Activated naive CD4-positive, alpha-beta T cell treated with anti-CD3 and anti-CD28 coated beads, Interleukin-2, amount 50 U/mL, for 24 hours (primary cell): ENCODE data around the gene C16orf74.

Experiments used
- H3K27ac Mint-ChIP-seq: one replicate; pipeline ENCODE4 v1.8.0; 2021; ENCODE audit warnings: mild to moderate bottlenecking, mixed read lengths
- H3K27me3 Mint-ChIP-seq: one replicate; pipeline ENCODE4 v1.8.0; 2021; ENCODE audit warnings: mixed read lengths
- H3K36me3 Mint-ChIP-seq: one replicate; pipeline ENCODE4 v1.8.0; 2021; ENCODE audit warnings: mixed read lengths
- H3K4me1 Mint-ChIP-seq: one replicate; pipeline ENCODE4 v1.8.0; 2021; ENCODE audit warnings: mixed read lengths
- H3K4me3 Mint-ChIP-seq: one replicate; pipeline ENCODE4 v1.8.0; 2021; ENCODE audit warnings: mild to moderate bottlenecking, mixed read lengths
- H3K9me3 Mint-ChIP-seq: one replicate; pipeline ENCODE4 v1.8.0; 2021; ENCODE audit warnings: mixed read lengths

C16orf74 gene

DNA sequence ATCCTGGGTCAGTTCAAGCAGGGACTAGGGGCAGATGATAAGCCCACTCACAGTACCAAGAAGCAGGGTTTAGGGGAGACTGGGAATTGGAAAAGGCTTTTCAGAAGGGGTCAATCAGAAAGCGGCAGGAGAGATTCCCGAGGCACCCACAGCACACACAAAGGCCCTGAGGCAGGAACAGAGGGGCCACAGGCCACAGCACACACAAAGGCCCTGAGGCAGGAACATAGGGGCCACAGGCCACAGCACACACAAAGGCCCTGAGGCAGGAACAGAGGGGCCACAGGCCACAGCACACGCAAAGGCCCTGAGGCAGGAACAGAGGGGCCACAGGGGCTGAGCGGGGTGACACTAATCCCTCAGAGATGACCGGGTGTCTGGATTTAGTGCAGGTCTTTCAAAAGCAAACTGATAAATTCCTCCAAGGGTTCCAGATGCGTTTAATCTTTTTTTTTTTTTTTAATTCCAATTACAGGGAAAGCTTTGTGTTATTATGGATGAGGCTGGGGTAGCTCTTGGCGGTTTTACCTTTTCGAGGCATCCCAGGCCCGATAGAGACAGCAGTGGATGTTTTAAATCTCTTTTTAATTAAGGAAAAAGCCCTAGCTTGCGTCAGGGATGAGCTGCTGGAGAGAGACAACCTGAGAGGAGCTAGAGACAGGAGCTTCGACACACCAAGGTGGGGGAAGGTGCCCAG lies 31.1 kb downstream of the C16orf74 start:
- H3K4me3 Mint-ChIP-seq, result no peak overlapping the region
- H3K4me1 Mint-ChIP-seq, result peaks cover 16% of the 10 kb centered on the region
- no peaks in the 10 kb centered on the region for H3K36me3 Mint-ChIP-seq
- no peaks in the 10 kb centered on the region for H3K27me3 Mint-ChIP-seq
- no peak overlapping the region for H3K27ac Mint-ChIP-seq
- no peaks in the 10 kb centered on the region for H3K9me3 Mint-ChIP-seq

DNA sequence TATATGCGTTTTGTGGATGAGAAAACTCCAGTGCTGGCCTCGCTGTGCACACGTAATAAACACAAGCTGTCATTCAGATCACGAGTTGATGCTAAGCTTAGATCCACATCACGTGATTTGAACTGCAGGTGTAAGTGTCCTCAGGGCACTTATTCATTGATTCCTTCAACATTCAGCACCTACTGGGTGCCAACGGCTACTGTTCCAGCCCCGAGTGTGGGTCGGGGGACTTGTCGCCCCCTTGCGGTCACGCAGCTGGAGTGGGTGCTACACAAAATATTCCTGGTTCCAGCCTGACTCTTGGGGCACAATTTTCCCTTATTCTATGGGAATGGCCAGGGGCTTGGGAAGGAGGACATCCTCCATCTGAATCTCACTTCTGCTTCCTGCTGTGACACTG lies 32.2 kb downstream of the C16orf74 start:
- H3K27me3 Mint-ChIP-seq, result no peaks in the 10 kb centered on the region
- no peaks in the 10 kb centered on the region for H3K9me3 Mint-ChIP-seq
- peaks cover 16% of the 10 kb centered on the region for H3K4me1 Mint-ChIP-seq
- no peak overlapping the region for H3K4me3 Mint-ChIP-seq
- no peaks in the 10 kb centered on the region for H3K36me3 Mint-ChIP-seq
- H3K27ac Mint-ChIP-seq, result no peak overlapping the region

DNA sequence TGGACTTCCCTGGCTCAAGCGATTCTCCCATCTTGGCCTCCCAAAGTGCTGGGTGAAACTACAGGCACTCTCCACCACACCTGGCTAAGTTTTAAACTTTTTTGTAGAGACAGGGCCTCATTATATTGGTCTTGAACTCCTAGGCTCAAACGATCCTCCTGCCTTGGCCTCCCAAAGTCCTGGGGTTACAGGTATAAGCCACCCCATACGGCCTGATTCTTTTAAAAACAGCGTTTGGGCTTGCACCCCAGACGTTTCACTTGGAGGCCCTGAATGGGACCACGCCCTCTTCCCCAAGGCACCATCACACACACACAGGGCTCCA lies 32.8 kb downstream of the C16orf74 start:
- H3K4me3 Mint-ChIP-seq, result no peak overlapping the region
- H3K9me3 Mint-ChIP-seq, result no peaks in the 10 kb centered on the region
- H3K27ac Mint-ChIP-seq, result no peak overlapping the region
- H3K27me3 Mint-ChIP-seq, result no peaks in the 10 kb centered on the region
- peaks cover 16% of the 10 kb centered on the region for H3K4me1 Mint-ChIP-seq
- peaks cover 1% of the 10 kb centered on the region for H3K36me3 Mint-ChIP-seq

DNA sequence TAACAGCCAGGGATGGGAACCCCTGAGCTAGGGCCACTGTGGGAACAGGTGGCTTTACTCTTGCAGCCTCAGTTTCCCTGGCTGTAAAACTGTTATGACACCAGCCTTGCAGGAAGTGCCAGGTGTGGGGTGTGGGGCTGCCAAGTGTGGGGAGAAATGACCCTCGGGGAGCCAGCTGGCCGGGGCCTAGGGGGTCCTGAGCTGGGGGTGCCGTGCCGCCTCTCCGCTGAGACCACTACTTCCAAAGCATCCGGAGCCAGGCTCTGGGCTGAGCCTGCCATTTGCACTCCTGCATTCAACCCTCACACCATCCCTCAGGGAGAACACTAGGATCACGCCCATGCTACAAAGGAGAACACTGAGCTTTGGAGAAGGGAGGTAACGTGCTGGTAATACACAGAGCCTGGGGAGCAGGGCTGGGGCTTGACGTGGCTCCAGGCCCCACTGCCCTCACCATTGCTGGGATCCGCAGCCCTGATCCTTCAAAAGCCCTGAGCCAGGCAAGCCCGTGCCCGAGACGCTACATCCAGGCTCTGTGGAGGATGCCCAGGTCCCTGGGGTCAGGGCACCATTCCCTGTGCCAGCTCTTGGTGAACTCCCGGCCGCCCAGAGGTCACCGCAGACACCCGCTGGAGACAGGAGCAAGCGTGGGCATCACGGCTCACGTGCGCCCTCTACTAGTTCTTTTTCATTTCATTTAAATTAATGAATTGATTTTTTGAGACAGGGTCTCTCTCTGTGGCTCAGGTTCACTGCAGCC lies 33.3 kb downstream of the C16orf74 start:
- Mint-ChIP-seq H3K4me3 (no peak overlapping the region), H3K4me1 (peaks cover 16% of the 10 kb centered on the region), H3K27ac (no peak overlapping the region), H3K36me3 (peaks cover 5% of the 10 kb centered on the region), H3K9me3 (no peaks in the 10 kb centered on the region), H3K27me3 (no peaks in the 10 kb centered on the region)

DNA sequence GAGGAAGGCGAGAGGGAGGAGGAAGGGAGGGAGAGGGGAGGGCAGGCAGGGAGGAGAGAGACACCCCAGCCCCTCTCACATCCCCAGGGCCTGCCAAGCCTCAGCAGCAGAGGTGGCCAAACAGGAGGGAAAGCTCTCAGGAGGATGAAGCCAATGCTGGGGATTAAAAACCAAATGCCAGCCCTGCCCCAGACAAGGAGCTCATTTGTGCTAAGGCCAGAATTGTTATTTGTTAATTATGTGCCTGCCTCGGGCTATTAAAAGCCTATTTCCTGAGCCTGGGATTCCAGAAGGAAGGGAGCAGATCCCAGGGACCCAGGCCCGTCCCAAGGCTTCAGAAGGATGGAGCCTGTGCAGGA lies 34.2 kb downstream of the C16orf74 start:
- Mint-ChIP-seq H3K4me1 (peaks cover 16% of the 10 kb centered on the region), H3K36me3 (peaks cover 6% of the 10 kb centered on the region), H3K27me3 (no peaks in the 10 kb centered on the region), H3K27ac (no peak overlapping the region), H3K9me3 (no peaks in the 10 kb centered on the region), H3K4me3 (no peak overlapping the region)

DNA sequence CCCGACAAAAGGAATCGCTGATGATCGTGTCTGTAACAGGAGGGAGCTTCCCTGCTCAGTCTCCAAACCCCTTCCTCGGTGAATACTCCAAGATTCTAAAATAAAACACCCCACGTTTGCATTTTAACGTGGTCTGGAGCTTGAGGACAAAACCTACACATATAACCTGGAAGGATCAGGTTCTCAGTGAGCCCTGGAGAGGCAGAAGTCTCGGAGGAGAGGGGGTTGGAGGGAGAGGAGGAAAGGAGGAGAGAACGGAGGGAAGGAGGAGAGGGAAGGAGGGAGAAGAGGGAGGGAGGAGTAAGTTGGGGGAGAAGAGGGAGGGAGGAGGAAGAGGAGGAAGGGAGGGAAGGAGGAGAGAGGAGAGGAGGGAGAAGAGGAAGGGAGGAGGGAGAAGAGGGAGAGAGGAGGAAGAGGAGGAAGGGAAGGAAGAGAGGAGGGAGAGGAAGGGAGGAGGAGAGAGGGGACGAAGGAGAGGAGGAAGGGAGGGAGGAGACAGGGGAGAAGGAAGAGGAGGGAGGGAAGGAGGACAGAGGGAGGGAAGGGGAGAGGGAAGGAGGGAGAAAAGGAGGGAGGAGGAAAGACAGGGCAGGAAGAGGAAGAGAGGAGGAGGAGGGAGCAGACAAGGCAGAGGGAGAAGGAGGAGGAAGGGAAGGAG lies 34.7 kb downstream of the C16orf74 start:
- H3K27ac Mint-ChIP-seq, result no peak overlapping the region
- no peaks in the 10 kb centered on the region for H3K9me3 Mint-ChIP-seq
- H3K36me3 Mint-ChIP-seq, result peaks cover 6% of the 10 kb centered on the region
- no peak overlapping the region for H3K4me3 Mint-ChIP-seq
- no peaks in the 10 kb centered on the region for H3K27me3 Mint-ChIP-seq
- H3K4me1 Mint-ChIP-seq, result peaks cover 16% of the 10 kb centered on the region

DNA sequence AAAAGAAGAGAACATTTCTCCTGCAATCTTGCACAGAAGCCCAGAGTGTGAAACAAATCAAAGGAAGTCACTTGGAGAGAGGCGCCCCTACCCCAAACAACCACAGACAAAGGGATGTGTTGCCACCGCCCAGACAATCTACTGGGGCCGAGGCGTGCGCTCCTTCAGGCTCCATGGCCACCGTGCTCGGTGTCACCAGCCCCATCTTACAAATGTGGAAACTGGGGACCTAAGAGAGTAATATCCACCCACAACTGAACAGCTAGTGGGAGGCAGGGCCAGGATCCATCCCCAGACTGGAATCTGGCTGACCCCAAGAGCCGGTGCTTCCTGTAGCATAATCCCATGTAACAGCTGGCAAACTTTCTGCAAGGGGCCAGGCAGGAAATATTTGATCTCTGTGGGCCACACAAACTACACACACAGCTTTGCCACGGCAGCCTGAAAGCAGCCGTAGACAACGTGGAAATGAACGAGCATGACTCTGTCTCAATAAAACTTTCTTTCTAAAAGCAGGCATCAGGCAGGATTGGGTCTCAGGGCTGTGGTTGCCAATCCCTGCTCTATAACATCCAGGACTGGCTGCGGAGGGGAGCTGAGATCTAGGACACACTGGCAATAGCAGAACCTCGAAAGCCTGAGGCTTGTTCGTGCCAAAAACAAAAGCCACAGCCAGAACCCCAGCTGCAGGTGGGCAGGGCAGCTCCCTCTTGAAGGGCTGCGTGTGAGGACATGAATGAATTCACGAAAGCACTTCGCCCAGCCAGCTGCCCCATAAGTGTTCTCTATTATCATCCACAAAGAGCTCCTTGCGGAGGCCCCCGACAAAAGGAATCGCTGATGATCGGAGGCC lies 35.5 kb downstream of the C16orf74 start:
- H3K36me3 Mint-ChIP-seq, result peaks cover 6% of the 10 kb centered on the region
- no peak overlapping the region for H3K4me3 Mint-ChIP-seq
- H3K27me3 Mint-ChIP-seq, result no peaks in the 10 kb centered on the region
- H3K9me3 Mint-ChIP-seq, result no peaks in the 10 kb centered on the region
- H3K27ac Mint-ChIP-seq, result no peak overlapping the region
- peaks cover 16% of the 10 kb centered on the region for H3K4me1 Mint-ChIP-seq

DNA sequence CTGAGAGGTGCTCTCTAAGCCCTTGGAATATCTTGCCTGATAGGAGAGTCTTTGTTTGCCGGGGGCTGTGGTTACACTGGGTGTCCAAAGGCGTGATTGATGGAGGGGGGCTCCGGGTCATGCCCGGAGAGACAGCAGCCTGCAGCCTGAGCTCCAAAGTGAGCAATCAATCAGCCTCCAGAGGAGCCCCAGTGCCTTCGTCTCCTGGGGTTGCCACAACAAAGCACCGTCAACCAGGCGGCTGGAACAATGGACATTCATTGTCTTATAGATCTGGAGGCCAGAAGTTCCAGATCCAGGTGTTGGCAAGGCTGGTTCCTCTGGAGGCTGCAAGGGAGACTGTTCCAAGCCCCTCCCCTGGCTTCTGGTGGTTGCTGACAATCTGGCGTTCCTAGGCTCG lies 38.1 kb downstream of the C16orf74 start:
- no peak overlapping the region for H3K27ac Mint-ChIP-seq
- H3K4me1 Mint-ChIP-seq, result peaks cover 12% of the 10 kb centered on the region
- no peaks in the 10 kb centered on the region for H3K9me3 Mint-ChIP-seq
- H3K36me3 Mint-ChIP-seq, result peaks cover 6% of the 10 kb centered on the region
- no peak overlapping the region for H3K4me3 Mint-ChIP-seq
- H3K27me3 Mint-ChIP-seq, result no peaks in the 10 kb centered on the region

DNA sequence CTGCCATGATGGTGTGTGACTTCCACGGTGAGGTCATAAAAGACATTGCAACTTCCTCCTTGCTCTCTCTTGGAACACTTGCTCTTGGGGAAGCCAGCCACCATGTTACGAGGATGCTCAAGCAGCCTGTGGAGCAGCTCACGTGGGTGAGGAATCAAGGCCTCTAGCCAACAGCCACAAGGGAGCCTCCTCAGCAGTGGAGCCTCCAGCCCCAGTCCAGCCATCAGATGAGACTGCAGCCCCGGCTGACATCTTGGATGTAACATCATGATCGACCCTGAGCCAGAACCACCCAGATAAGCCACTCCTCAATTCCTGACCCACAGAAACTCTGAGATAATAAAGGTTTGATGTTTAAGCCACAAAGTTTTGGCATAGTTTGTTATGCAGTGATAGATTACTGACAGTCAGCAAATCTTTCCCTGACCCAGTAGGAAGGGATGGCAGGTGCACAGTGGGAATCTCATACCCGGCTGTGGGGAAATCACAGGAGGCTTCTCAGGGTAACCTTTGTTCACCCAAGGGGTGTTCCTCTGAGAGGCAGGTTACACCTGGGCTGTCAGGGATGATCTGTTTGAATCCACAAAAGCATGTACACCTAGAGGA lies 38.8 kb downstream of the C16orf74 start:
- H3K36me3 Mint-ChIP-seq, result peaks cover 6% of the 10 kb centered on the region
- H3K9me3 Mint-ChIP-seq, result no peaks in the 10 kb centered on the region
- H3K4me3 Mint-ChIP-seq, result no peak overlapping the region
- H3K4me1 Mint-ChIP-seq, result peaks cover 10% of the 10 kb centered on the region
- no peaks in the 10 kb centered on the region for H3K27me3 Mint-ChIP-seq
- H3K27ac Mint-ChIP-seq, result no peak overlapping the region

DNA sequence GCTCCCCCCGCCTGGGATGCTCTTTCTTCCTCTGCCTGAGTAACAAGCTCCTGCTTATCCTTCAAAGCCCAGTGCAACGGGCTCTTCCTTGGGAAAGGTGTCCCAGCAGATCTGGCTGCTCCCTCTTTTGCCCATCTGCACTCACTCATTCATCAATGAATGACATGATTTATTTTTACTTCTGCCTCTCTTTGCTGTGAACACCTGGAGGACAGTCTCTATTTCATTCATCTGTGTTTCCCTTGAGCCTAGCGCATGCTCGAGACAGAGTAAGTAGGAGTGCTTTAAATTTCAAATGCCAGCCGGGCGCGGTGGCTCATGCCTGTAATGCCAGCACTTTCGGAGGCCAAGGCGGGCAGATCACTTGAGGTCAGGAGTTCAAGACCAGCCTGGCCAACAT lies 40.2 kb downstream of the C16orf74 start:
- Mint-ChIP-seq H3K4me1 (peaks cover 7% of the 10 kb centered on the region), H3K36me3 (peaks cover 6% of the 10 kb centered on the region), H3K27ac (no peak overlapping the region), H3K27me3 (no peaks in the 10 kb centered on the region), H3K4me3 (no peak overlapping the region), H3K9me3 (no peaks in the 10 kb centered on the region)

DNA sequence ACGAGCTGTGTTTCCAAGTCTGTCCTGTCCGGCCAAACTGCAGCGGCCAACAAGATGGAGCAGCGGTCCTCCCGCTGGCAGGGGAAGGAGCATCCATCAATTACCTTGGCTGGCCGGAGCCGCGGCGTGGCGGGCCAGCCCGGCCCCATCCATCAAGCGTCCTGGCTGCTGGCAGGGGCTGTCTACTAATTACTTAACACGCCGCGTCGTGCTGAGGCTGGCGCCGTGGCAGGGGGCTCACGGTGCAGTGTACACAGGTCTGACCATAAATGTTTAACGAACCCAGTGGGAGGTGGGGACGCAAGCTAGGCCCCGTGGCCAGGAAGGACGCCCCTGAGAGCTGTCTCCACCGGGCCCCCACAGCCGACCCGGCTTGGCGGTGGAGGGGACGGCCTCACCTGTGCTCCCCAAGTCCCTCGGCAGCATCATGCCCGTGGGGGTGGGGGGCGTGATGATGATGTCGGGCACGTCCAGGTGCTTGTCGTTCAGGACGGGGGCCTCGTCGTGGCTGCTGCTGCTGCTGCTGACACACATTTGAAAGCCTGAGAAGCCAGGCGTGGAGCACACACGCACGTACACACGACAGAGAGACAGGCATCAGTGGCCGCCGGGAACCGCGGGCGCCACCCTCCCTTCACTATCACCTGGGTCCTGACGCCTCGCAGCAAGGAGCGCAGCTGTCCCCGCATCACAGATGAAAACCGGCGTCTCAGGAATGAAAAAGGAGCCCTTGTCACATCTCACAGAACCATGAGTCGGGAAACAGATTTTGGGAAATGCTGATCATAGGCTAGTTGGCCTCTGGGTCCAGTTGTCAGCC lies 40.9 kb downstream of the C16orf74 start:
- Mint-ChIP-seq H3K4me3 (no peak overlapping the region), H3K4me1 (no peaks in the 10 kb centered on the region), H3K36me3 (peaks cover 6% of the 10 kb centered on the region), H3K27ac (no peak overlapping the region), H3K27me3 (no peaks in the 10 kb centered on the region), H3K9me3 (no peaks in the 10 kb centered on the region)

DNA sequence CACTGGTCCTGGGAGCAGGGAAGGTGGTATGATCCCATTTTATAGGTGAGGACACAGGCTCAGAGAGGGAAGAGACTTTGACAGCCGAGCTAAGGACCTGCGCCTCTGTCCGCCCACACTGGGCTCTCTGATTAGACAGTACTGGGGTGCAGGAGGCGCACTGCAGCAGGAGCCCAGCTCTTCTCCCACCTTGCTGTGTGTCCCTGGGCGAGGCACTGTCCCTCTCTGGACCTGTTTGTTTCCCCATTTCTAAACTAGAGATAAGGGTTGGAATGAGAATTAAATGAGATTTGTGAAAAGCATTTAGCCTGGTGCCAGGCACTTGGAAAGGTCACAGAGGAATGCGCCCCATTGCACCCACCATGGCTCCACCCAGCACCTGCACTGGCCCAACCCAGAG lies 42.6 kb downstream of the C16orf74 start:
- Mint-ChIP-seq H3K9me3 (no peaks in the 10 kb centered on the region), H3K4me3 (no peak overlapping the region), H3K27ac (no peak overlapping the region)

DNA sequence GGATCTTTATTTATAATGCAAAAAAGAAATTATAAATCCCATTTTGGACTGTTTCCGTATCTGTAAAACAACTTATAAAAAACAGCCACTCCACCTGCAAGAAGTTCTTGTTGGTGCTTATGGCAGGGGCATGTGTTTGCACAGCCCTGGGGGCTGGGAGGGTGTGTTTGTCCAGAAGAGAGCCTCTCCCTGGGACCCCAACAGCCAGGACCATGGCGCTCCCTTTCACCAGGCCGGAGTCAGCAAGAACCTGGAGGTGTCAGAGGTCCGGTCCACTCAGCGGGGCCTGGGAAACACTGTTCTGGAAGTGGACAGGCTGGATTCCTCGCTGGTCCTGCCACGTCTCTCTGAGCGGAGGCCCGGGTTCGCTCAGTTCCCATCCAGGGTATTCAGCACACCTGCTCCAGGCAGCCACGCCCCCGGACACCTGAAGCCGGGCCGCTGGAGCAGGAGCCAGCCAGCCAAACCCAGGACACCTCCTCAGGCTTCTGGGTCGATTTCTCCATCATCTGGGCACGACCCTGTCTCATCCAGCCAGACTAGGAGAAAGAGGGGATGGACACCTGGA lies 43.3 kb downstream of the C16orf74 start:
- no peaks in the 10 kb centered on the region for H3K9me3 Mint-ChIP-seq
- no peak overlapping the region for H3K27ac Mint-ChIP-seq
- no peaks in the 10 kb centered on the region for H3K4me1 Mint-ChIP-seq
- H3K4me3 Mint-ChIP-seq, result no peak overlapping the region
- H3K36me3 Mint-ChIP-seq, result peaks cover 2% of the 10 kb centered on the region
- H3K27me3 Mint-ChIP-seq, result no peaks in the 10 kb centered on the region

More for the DNA sequence above, 42.6 kb downstream of the C16orf74 start:
- Mint-ChIP-seq H3K36me3 (peaks cover 6% of the 10 kb centered on the region), H3K4me1 (no peaks in the 10 kb centered on the region), H3K27me3 (no peaks in the 10 kb centered on the region)

DNA sequence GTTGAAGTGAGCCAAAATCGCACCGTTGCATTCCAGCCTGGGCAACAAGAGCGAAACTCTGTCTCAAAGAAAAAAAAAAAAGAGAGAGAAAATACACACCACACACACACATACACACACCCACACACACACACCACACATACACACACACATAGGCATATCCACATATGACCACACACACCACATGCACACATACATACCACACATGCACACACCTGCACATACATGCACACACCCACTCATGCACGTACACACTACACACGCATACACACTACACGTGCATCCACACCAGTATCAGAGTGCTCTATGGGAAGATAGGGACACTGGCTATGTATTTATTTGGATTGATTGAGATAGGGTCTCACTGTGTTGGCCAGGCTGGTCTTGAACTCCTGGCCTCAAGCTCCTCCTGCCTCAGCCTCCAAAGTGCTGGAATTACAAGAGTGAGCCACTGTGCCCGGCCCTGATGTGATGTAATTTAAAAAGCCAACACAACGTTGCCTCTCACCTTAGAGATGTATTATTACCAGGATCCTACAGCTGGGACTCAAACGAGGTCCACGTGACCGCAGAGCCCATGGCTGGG lies 44.4 kb downstream of the C16orf74 start:
- H3K4me3 Mint-ChIP-seq, result no peak overlapping the region
- H3K27me3 Mint-ChIP-seq, result no peaks in the 10 kb centered on the region
- no peak overlapping the region for H3K27ac Mint-ChIP-seq
- no peaks in the 10 kb centered on the region for H3K4me1 Mint-ChIP-seq
- no peaks in the 10 kb centered on the region for H3K36me3 Mint-ChIP-seq
- H3K9me3 Mint-ChIP-seq, result no peaks in the 10 kb centered on the region
